Stimulated activated CD8-positive, alpha-beta memory T cell treated with anti-CD3 and anti-CD28 coated beads, Interleukin-12 subunit alpha, Interleukin-12 subunit beta, amount 100 ng/mL, for 1 hour (primary cell): Measurements from ENCODE around the gene ADGRG6.
"Not testable (repeated sequence)": the region's sequence is repeated elsewhere in the genome, so short reads cannot be mapped to it uniquely, and the experiment has no call there.

ENCODE experiments used
- DNase-seq: peaks from one replicate; pipeline ENCODE4 v3.0.0-alpha.2; 2020; ENCODE audit warnings: low read depth

ADGRG6 gene

DNA sequence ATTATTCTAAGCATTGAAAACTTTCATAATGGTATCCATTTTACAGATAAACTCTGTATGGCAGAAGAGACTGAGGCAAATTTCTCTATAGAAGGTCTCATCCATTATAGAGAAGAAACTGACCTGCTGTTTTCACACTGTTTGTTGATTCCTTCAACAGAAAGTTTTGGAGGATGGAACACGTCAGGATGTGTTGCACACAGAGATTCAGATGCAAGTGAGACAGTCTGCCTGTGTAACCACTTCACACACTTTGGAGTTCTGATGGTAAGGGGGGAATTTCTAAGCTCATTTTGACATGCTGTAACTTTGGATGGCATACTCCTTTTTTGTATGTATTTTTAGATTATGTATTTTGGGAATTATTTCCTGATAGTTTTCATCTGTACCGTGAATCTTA lies 109.3 kb downstream of the ADGRG6 start:
- DNase-seq, result no peak

DNA sequence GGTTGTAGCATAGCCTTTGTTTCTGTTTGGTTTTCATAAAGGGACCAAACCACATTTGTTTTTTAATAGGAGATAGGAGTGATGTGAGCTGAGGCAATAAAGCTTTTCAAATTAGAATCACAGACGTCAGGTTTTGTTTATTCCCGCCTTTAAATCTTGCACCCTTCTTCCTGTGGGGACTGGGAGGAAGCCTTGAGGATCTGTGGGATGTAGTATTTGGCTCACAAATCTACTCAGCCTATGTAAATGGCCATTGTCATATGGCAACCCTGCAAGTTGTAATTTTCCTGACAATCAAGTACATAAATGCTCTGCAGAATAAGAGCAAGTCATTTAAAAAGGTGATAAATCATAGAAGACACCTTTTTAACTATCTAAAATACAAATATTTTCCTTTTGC lies 110.4 kb downstream of the ADGRG6 start:
- DNase-seq, result no peak

DNA sequence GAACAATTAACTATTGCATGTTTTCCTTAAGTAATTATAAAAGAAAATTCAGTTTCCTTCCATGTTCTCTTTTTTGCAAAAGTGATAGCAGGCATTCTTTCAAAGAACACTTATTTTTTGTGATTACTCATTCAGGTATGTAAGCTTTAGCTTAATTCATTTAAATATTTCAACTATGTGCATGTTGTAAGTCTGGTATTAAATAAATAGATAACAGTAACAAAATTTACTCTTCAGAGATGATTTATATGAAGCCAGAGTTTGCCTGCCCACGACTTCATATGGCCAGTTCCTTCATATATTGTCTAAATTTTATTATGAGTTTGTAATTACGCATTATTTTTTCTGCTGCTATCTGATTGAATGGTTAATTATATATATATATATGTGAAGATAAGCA lies 110.9 kb downstream of the ADGRG6 start:
- no peak for DNase-seq

DNA sequence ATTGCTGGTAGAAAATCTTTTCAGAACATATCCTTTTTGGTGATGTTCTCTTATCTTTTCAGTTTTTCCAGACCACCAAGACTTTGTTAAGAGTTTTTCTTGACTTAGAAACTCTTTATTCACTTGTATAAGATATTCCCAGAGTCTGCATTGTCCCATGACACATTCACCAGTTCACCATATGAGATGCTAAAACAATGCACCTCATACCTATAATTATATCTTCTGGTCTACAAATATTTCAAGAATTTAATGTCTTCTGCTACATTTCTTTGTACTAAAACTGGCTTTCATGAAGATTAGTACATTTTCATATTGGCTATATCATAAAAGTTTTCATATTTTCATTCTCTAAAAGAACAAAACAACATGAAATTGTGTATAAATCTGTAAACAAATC lies 111.3 kb downstream of the ADGRG6 start:
- DNase-seq, result no peak

DNA sequence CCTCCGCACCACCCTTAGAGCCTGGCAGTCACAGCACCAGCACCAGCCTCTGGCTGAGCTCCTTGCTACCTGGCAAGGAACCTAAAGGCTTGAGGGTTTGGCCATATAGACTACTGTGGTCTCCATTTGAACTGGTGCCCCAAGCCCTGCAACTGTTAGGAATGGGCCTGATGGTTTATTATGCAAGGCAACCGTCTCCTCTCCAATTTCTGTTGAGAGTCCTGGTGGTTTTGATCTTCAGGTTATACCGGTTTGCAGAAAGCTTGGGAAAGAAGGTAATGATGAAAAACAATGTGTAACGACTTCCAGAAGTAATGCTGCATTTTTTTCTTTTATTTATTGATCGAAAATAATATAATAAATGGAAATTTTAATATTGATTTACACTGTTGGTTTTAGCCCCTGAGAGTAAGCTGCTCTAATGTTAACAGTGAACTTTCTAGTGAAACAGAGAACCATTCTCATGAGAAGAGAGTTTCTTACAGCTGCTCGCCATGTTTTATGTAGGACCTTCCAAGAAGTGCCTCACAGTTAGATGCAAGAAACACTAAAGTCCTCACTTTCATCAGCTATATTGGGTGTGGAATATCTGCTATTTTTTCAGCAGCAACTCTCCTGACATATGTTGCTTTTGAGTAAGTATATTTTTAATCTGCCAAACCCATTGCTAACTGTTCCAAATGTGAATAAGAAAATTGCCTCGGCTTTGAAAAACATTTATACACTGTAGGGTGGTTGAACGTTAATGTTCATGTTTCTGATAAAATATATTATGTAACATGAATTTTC lies 112.8 kb downstream of the ADGRG6 start:
- no peak for DNase-seq

DNA sequence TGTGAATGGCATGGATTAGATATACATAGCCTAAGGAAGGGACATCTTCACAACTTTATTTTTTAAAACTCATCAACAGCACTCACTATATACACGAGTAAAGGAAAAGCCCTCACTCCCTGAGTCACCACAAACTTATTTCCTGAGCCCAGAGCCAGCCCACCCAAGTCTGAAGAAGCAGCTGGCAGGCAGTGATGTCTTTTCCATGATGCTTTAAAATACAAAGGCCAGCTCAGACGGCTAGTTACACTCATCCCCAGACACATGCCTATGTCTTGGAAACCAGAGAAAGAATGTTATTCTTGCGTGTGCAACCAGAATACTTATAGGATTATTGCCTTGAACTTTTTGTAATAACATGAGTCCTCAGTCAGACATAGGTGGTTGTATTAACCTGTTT lies 114.4 kb downstream of the ADGRG6 start:
- no peak for DNase-seq

DNA sequence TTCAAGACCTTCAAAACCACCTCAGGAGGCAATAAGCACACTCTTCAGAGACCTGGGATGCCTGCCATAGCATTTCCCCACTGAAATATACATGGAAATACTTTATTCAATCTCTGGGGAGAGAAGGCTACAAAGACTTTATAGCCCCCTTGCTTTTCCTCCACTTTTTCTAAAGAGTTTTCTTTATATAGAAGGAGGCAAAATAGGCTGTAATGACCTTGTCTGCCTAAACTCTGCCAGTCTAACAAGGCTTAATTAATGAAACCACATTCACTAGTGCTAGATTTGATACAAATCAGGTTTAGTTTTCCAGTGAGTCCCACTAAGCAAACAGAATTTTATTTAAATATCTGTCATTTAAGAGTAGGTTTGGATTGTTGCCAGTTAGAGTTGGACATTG lies 114.9 kb downstream of the ADGRG6 start:
- DNase-seq, result no peak

DNA sequence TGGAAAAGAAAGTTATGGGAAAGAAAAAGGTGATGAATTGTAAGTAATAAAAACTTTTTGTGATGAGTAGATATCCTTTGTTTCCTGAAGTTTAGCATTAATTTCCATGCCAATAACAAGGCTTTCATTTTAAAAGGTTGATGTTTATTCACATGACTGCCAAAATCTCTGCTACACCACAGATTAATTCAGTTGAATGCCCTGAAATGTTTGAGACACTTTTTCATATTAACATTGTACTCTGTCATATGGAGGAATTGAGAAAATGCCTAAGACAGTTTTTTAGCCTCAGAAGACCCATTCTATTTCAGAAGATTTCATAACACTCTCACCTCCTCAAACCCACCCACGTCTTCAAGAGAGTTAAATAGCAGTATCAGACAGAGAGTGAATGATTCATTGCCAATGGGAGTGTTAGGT lies 115.5 kb downstream of the ADGRG6 start:
- no peak for DNase-seq

DNA sequence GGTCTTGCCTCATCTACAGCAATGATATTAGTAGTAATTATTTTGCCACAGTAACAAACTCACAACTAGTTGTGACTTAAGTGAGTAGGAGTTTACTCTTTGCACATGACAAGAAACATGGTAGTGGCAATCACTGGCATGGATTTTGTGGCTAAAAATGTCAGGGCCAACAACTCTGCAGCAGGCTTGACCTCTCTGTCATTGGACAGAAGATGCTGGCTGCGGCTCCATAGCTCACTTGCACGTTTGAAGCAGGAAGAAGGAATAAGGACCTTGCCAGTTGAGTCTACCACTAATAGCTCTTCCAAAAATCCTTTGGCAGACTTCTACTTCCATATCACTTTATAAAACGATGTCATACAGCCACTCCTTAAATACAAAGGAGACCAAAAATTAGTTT lies 117.3 kb downstream of the ADGRG6 start:
- DNase-seq, result no peak

DNA sequence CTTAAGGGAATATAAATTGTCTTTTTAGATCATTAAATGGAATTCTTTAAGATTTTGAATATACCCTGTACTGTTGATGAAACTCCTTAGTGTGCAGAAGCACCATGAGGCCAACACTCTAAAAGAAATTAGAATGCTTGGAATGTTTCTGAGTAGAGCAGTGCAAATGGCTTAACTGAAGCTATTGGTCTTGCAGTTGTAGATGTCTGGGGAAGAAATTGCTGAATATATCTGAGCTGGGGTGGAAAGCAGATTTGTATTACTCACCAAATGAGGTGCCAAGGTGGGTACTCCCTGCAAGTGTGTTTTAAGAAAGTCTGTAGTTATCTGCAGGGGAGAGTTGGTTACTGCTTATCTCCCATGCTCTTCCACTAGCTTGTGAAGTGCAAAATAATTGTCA lies 119.0 kb downstream of the ADGRG6 start:
- DNase-seq, result no peak

DNA sequence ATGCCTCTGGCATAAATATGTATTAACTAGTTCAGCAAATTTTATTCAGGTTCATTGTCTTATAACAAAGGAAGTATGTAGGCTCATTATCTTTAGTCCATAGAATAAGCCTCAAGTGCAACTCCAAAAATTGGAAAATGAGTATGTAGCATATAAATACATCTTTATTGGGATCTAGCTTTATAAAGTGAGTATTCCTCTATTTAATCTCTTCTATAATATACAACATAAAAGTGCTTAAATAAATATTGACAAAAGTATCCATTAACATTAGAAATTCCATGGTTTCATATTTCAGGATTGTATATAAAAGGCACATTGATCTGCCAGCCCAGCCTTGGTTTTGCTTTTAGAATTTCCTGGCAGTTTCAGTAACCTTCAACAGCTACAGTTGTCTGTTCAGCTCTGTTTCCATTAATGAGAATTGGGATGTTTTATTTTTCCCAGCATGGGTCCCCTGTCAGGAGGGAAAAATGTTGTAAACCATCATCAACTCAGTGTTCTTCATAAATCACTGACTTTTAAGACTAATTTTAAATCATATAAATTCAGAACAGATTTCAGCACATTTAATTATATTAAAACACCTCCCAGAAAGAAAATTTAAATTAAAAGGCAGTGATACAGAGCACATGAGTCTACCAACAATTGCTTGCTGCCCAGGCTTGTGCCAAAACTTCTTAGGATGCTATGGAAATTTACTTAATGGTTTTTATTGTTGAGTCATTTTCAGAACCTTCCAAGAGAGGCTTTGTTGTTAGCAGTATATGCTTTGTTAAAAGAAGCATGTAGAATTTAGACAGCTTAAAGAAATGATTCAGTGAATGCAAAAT lies 119.7 kb downstream of the ADGRG6 start:
- no peak for DNase-seq

DNA sequence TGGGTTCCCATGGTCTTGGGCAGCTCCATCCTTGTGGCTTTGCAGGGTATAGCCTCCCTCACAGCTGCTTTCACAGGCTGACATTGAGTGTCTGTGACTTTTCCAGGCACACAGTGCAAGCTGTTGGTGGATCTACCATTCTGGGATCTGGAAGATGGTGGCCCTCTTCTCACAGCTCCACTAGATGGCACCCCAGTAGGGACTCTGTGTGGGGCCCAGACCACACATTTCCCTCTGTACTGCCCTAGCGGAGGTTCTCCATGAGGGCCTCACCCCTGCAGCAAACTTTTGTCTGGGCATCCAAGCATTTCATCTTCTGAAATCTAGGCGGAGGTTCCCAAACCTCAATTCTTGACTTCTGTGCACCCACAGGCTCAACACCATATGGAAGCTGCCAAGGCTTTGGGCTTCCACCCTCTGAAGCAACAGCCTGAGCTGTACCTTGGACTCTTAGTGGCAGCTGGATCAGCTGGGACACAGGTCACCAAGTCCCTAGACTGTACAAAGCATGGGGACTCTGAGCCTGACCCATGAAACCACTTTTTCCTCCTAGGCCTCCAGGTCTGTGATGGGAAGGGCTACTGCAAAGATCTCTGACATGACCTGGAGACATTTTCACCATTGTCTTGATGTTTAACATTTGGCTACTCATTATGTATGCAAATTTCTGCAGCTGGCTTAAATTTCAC lies 124.8 kb downstream of the ADGRG6 start:
- DNase-seq, result not testable (repeated sequence)

DNA sequence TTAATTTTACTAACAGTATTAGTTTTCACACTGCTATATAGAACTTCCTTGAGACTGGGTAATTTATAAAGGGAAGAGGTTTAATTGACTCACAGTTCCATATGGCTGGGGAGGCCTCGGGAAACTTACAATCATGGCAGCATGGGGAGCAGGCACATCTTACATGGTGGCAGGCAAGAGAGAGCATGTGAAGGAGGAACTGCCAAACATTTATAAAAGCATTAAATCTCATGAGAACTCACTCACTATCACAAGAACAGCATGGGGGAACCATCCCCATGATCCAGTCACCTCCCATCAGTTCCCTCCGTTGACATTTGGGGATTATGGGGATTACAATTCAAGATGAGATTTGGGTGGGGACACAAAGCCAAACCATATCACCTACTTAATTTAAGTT lies 126.7 kb downstream of the ADGRG6 start:
- not testable (repeated sequence) for DNase-seq

DNA sequence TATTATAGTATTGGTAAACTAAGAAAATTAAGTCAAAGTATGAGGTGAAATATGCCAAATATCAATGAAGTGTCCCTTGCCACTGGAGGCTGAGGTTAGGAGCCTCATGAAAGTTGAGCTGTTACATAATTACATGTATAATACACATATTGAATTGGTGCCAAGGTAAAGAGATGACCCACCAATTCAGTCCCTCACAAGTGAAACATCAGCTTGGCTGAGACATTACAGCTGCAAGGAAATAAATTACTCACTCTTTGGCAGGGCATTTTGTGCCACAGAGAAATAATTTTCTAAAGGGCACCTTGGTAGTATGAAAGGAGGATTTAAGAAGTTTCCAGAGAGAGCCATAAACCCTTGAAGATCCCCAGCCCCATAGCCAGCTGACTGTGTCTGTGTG lies 127.4 kb downstream of the ADGRG6 start:
- DNase-seq, result no peak

DNA sequence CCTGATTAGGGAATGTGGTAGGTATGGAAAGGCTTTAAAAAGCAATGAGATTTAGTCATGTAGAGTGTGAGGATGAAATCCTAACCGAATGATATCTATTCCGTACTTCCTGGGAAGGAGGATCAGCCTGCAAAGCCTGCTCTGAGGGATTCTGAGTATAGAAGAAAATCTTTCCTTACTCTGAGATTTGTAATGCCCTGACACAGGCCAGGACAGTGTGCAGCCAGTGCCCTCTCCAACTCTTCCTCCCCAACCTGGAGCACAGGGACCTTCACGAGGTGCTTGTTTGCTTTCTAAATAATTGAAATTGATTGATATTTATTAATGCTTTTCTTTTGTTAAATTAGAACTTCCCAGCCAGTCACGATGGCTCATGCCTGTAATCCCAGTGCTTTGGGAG lies 131.6 kb downstream of the ADGRG6 start:
- DNase-seq, result no peak

DNA sequence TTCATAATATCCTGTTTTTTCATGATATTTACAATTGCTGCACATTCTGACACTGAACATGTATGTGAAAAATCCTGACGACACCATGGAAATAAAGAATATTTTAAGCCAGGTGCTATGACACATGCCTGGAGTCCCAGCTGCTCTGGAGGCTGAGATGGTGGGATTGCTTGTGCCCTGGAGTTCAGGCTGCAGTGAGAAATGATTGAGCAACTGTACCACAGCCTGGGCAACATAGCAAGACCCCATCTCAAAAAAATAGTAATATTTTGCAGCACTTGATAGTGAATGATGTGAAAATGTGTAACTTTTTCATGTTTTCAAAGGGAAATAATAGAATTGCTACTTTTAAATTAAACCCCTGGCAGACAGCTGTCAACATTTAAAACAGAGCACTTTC lies 137.1 kb downstream of the ADGRG6 start:
- DNase-seq, result no peak

DNA sequence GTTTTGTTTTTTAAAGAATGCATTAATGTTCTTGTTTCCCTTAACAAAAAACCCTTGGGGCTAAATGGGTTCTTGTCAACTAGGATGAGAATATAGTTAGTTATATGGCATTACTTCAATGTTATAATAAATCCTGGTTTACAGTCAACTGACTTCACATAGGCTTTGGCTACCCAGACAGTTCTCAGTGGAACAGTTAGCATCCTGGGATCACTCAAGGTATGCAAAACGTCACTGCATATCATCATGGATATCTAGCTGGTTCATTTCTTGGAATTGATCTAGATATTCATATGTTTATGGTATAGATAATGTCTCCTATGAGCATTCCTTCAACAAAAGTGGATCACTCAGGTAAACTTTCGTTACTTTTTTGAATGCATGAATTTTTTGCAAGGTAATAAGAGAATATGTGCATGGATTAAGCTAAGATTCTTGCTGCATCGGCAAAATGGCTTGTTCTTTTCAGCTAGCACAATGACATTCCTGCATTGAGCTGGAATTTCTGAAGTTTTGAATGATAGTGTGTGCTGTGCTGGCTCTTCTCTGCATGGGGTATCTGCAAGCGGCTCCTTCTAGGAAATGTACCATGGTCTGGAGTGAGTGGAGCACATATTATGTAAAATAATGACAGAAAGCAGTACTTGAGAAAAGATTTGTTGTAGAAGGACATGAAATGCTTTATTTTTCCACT lies 138.9 kb downstream of the ADGRG6 start:
- DNase-seq, result no peak

DNA sequence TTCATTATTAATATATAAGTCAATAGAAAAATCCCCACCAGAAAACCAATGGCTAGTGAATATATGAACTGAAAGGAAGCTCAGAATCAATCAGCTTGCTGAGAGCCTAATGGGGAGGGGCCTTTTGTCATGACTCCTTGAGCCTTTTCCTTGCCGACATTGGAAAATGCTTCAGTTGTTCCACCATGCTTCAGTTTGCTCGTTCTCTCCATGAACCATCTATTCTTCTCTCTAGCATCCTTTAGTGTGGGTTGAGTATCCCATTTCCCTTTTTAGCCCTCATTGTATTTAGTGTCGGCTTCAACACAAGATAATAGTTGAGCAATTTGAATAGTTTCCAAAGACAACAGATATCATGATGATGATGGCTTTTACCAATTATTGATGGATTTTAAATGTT lies 139.9 kb downstream of the ADGRG6 start:
- no peak for DNase-seq

DNA sequence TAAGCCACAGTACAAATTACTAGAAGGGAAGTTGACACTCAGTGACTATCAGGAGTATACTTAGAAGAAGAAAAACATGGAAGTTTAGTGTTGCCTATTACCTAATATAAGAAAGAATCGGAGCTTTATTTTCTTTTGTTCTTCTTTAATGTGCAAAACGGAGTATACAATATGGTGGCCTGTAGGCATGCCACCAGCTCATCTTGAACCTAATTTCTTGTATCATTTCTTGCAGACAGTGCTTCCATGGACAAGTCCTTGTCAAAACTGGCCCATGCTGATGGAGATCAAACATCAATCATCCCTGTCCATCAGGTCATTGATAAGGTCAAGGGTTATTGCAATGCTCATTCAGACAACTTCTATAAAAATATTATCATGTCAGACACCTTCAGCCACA lies 141.3 kb downstream of the ADGRG6 start:
- DNase-seq, result no peak

DNA sequence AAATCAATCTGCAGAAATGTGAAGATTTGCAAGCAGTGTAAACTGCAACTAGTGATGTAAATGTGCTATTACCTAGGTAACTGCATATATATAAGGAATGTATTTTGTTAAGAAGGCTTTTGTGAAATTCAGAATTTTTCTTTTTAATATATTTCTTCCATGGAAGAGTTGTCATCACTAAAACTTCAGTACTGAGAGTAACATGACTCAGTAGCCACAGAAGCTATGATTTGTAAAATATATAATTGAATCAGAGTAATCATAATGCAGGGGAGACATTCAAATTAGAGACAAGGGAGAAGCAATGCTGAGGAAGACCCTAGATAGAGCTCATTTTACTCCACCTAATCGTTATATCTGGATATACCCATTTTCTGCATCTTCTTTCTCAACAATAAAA lies 141.7 kb downstream of the ADGRG6 start:
- DNase-seq, result no peak

DNA sequence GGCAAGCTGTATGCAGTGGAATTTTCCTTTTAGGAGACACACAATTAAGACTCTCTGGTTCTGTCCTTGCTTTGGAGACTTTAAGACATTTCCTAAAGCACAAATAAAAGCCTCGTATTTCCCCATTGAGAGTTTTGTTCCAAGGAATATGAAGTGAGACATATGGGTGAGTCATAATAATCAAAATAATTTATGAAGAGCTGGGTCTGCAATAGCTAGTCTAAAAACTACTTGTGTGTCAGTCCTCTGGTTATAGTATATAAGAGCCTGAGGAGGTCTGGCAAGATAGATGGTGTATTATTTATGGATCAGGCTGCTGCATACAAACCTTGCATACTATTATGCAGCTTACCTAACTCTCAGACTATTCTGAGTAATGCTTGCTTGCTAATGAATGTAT lies 142.6 kb downstream of the ADGRG6 start:
- no peak for DNase-seq

DNA sequence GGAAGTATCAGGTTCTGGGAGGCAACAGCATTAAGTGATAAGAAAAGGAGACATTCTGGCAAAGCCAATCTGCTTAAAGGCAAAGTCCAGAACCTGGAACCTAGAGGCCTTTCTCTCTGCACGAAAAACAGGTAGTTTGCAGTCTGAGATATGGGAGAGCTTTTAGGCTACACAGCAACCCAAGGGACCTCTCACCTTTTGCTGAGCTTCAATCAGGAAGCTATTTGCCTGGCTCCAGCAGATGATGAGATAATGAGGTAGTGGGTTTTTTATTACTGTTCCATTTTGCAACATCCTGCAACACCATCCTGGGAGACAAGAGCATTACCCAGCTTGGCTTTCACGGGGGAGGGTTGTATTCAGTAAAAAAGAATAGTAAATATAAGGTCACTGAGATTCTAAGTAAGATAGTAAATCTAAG lies 143.1 kb downstream of the ADGRG6 start:
- DNase-seq, result no peak
